Measurements from ENCODE around the gene DCAKD. TPM values are rescaled to one million over a fixed set of nuclear protein-coding genes. Genes with fewer than 3 reads are reported as not detected.

DCAKD gene
- total RNA-seq, 1 donor from 2014 or later: 42.2 TPM

GRCh38 chr17:45011767-45012166, 39.7 kb downstream of the DCAKD start:
- no peaks in the 10 kb centered on the region for H3K36me3 Mint-ChIP-seq (ENCODE audit: unreplicated experiment)
- no peak overlapping the region for H3K27ac Mint-ChIP-seq (ENCODE audit: unreplicated experiment)
- H3K4me1 Mint-ChIP-seq (ENCODE audit: unreplicated experiment): peaks cover 11% of the 10 kb centered on the region
- no peak for TF ChIP-seq CTCF (IDR thresholded peaks at IDR 0.05)
- H3K9me3 Mint-ChIP-seq (ENCODE audit: unreplicated experiment): no peaks in the 10 kb centered on the region
- no peak for DNase-seq (ENCODE audit: extremely low spot score, unreplicated experiment)
- no peak overlapping the region for H3K4me3 Mint-ChIP-seq (ENCODE audit: unreplicated experiment)
- peaks cover 7% of the 10 kb centered on the region for H3K27me3 Mint-ChIP-seq (ENCODE audit: unreplicated experiment)

GRCh38 chr17:45009676-45010467, 41.6 kb downstream of the DCAKD start:
- Mint-ChIP-seq H3K36me3 (ENCODE audit: unreplicated experiment) (no peaks in the 10 kb centered on the region), H3K9me3 (ENCODE audit: unreplicated experiment) (no peaks in the 10 kb centered on the region), H3K4me1 (ENCODE audit: unreplicated experiment) (peaks cover 3% of the 10 kb centered on the region), H3K27ac (ENCODE audit: unreplicated experiment) (no peak overlapping the region), H3K27me3 (ENCODE audit: unreplicated experiment) (peaks cover 7% of the 10 kb centered on the region), H3K4me3 (ENCODE audit: unreplicated experiment) (no peak overlapping the region)
- no peak for DNase-seq (ENCODE audit: extremely low spot score, unreplicated experiment)
- no peak for TF ChIP-seq CTCF (IDR thresholded peaks at IDR 0.05)

GRCh38 chr17:45008216-45008615, 43.2 kb downstream of the DCAKD start:
- no peaks in the 10 kb centered on the region for H3K36me3 Mint-ChIP-seq (ENCODE audit: unreplicated experiment)
- no peak for TF ChIP-seq CTCF (IDR thresholded peaks at IDR 0.05)
- peaks cover 13% of the 10 kb centered on the region for H3K27me3 Mint-ChIP-seq (ENCODE audit: unreplicated experiment)
- H3K27ac Mint-ChIP-seq (ENCODE audit: unreplicated experiment): no peak overlapping the region
- DNase-seq (ENCODE audit: extremely low spot score, unreplicated experiment): no peak
- no peak overlapping the region for H3K4me3 Mint-ChIP-seq (ENCODE audit: unreplicated experiment)
- peaks cover 12% of the 10 kb centered on the region for H3K4me1 Mint-ChIP-seq (ENCODE audit: unreplicated experiment)
- no peaks in the 10 kb centered on the region for H3K9me3 Mint-ChIP-seq (ENCODE audit: unreplicated experiment)

GRCh38 chr17:45006927-45007461, 44.4 kb downstream of the DCAKD start:
- TF ChIP-seq CTCF (IDR thresholded peaks at IDR 0.05): no peak

GRCh38 chr17:45005700-45006099, 45.7 kb downstream of the DCAKD start:
- no peaks in the 10 kb centered on the region for H3K36me3 Mint-ChIP-seq (ENCODE audit: unreplicated experiment)
- no peak overlapping the region for H3K4me3 Mint-ChIP-seq (ENCODE audit: unreplicated experiment)
- TF ChIP-seq CTCF (IDR thresholded peaks at IDR 0.05): no peak
- DNase-seq (ENCODE audit: extremely low spot score, unreplicated experiment): no peak
- no peak overlapping the region for H3K27ac Mint-ChIP-seq (ENCODE audit: unreplicated experiment)
- peaks cover 13% of the 10 kb centered on the region for H3K27me3 Mint-ChIP-seq (ENCODE audit: unreplicated experiment)
- peaks cover 11% of the 10 kb centered on the region for H3K4me1 Mint-ChIP-seq (ENCODE audit: unreplicated experiment)
- no peaks in the 10 kb centered on the region for H3K9me3 Mint-ChIP-seq (ENCODE audit: unreplicated experiment)

More at GRCh38 chr17:45006927-45007461, 44.4 kb downstream of the DCAKD start:
- Mint-ChIP-seq H3K27me3 (ENCODE audit: unreplicated experiment) (peaks cover 13% of the 10 kb centered on the region), H3K27ac (ENCODE audit: unreplicated experiment) (no peak overlapping the region), H3K9me3 (ENCODE audit: unreplicated experiment) (no peaks in the 10 kb centered on the region), H3K36me3 (ENCODE audit: unreplicated experiment) (no peaks in the 10 kb centered on the region), H3K4me3 (ENCODE audit: unreplicated experiment) (no peak overlapping the region), H3K4me1 (ENCODE audit: unreplicated experiment) (peaks cover 11% of the 10 kb centered on the region)
- no peak for DNase-seq (ENCODE audit: extremely low spot score, unreplicated experiment)
